NCI-H2029 treated with DMSO at 0.1 percent for 48 hours (cell line): Measurements from ENCODE around the gene KIF6.

Source experiments
- DNase-seq: peaks from one replicate; lab custom pipeline; 2025; lab: John Stamatoyannopoulos, UW

KIF6 gene

GRCh38 chr6:39381550-39382140, 343.6 kb downstream of the KIF6 start:
- no peak for DNase-seq

- DNase-seq, result no peak
Observed at GRCh38 chr6:39380837-39381549, 344.2 kb downstream of the KIF6 start.

- no peak for DNase-seq
Observed at GRCh38 chr6:39378960-39379425, 346.2 kb downstream of the KIF6 start.

- DNase-seq, result no peak
Observed at GRCh38 chr6:39378175-39378959, 346.8 kb downstream of the KIF6 start.

GRCh38 chr6:39377539-39377950, 347.7 kb downstream of the KIF6 start:
- DNase-seq, result peak; percentile 30

- DNase-seq, result no peak
Observed at GRCh38 chr6:39375405-39375804, 349.8 kb downstream of the KIF6 start.

GRCh38 chr6:39370390-39370789, 354.8 kb downstream of the KIF6 start:
- DNase-seq, result no peak

GRCh38 chr6:39369987-39370386, 355.2 kb downstream of the KIF6 start:
- DNase-seq, result no peak

- no peak for DNase-seq
Observed at GRCh38 chr6:39367700-39368099, 357.5 kb downstream of the KIF6 start.

GRCh38 chr6:39366931-39367618, 358.1 kb downstream of the KIF6 start:
- DNase-seq, result no peak

- no peak for DNase-seq
Observed at GRCh38 chr6:39365281-39366074, 359.7 kb downstream of the KIF6 start.

GRCh38 chr6:39363280-39363679, 361.9 kb downstream of the KIF6 start:
- DNase-seq, result no peak

- no peak for DNase-seq
Observed at GRCh38 chr6:39362487-39362865, 362.7 kb downstream of the KIF6 start.

GRCh38 chr6:39361657-39362486, 363.3 kb downstream of the KIF6 start:
- DNase-seq, result peak; percentile 40

GRCh38 chr6:39360378-39360777, 364.8 kb downstream of the KIF6 start:
- no peak for DNase-seq

GRCh38 chr6:39357998-39358686, 367.1 kb downstream of the KIF6 start:
- DNase-seq, result peak; percentile 90

GRCh38 chr6:39353698-39354315, 371.4 kb downstream of the KIF6 start:
- no peak for DNase-seq

GRCh38 chr6:39350723-39351505, 374.3 kb downstream of the KIF6 start:
- DNase-seq, result no peak

- no peak for DNase-seq
Observed at GRCh38 chr6:39348740-39349139, 376.5 kb downstream of the KIF6 start.
